ENCODE measurements around the gene FAM131A.

The FAM131A gene

GRCh38 chr3:184345317-184346144, 8.1 kb downstream of the FAM131A start (continued):
- no peak for TF ChIP-seq ZNF274 (IDR thresholded peaks at IDR 0.05; ENCODE audit: low read length)
- TF ChIP-seq ZNF274 (tag by site-specific recombination; IDR thresholded peaks at IDR 0.05; ENCODE audit: borderline replicate concordance): no peak
- no peak for TF ChIP-seq SCRT1 (tag by site-specific recombination; IDR thresholded peaks at IDR 0.05; ENCODE audit: borderline replicate concordance)
- TF ChIP-seq ZNF645 (tag by site-specific recombination; IDR thresholded peaks at IDR 0.05): no peak
- TF ChIP-seq ZNF610 (tag by site-specific recombination; IDR thresholded peaks at IDR 0.05; ENCODE audit: borderline replicate concordance): no peak
- TF ChIP-seq ZNF211 (tag by site-specific recombination; IDR thresholded peaks at IDR 0.05; ENCODE audit: low read depth): no peak
- TF ChIP-seq OVOL3 (tag by site-specific recombination; IDR thresholded peaks at IDR 0.05): no peak
- no peak for TF ChIP-seq ZNF302 (tag by site-specific recombination; IDR thresholded peaks at IDR 0.05; ENCODE audit: low read depth)
- no peak for TF ChIP-seq ZNF169 (tag by site-specific recombination; IDR thresholded peaks at IDR 0.05)
- TF ChIP-seq, protein P1, sequence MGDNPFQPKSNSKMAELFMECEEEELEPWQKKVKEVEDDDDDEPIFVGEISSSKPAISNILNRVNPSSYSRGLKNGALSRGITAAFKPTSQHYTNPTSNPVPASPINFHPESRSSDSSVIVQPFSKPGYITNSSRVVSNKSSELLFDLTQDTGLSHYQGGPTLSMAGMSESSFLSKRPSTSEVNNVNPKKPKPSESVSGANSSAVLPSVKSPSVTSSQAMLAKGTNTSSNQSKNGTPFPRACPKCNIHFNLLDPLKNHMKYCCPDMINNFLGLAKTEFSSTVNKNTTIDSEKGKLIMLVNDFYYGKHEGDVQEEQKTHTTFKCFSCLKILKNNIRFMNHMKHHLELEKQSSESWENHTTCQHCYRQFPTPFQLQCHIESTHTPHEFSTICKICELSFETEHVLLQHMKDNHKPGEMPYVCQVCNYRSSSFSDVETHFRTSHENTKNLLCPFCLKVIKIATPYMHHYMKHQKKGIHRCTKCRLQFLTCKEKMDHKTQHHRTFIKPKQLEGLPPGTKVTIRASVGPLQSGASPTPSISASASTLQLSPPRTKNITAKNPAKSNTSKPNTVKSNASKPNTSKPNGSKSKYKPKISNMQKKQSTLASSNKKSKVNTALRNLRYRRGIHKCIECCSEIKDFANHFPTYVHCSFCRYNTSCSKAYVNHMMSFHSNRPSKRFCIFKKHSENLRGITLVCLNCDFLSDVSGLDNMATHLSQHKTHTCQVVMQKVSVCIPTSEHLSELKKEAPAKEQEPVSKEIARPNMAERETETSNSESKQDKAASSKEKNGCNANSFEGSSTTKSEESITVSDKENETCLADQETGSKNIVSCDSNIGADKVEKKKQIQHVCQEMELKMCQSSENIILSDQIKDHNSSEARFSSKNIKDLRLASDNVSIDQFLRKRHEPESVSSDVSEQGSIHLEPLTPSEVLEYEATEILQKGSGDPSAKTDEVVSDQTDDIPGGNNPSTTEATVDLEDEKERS (tag by site-specific recombination; IDR thresholded peaks at IDR 0.05): no peak
- TF ChIP-seq ZBTB7A (tag by site-specific recombination; IDR thresholded peaks at IDR 0.05; ENCODE audit: low read depth): no peak
- TF ChIP-seq ZNF521 (tag by site-specific recombination; IDR thresholded peaks at IDR 0.05): no peak
- TF ChIP-seq ZSCAN16 (tag by site-specific recombination; IDR thresholded peaks at IDR 0.05): no peak
- no peak for TF ChIP-seq MZF1 (tag by site-specific recombination; IDR thresholded peaks at IDR 0.05; ENCODE audit: borderline replicate concordance)
- TF ChIP-seq, protein P2, sequence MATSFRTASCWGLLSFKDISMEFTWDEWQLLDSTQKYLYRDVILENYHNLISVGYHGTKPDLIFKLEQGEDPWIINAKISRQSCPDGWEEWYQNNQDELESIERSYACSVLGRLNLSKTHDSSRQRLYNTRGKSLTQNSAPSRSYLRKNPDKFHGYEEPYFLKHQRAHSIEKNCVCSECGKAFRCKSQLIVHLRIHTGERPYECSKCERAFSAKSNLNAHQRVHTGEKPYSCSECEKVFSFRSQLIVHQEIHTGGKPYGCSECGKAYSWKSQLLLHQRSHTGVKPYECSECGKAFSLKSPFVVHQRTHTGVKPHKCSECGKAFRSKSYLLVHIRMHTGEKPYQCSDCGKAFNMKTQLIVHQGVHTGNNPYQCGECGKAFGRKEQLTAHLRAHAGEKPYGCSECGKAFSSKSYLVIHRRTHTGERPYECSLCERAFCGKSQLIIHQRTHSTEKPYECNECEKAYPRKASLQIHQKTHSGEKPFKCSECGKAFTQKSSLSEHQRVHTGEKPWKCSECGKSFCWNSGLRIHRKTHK (tag by site-specific recombination; IDR thresholded peaks at IDR 0.05): no peak
- no peak for TF ChIP-seq ZNF24 (tag by site-specific recombination; IDR thresholded peaks at IDR 0.05)
- TF ChIP-seq ZNF837 (tag by site-specific recombination; IDR thresholded peaks at IDR 0.05): no peak
- no peak for TF ChIP-seq ZFP41 (tag by site-specific recombination; IDR thresholded peaks at IDR 0.05; ENCODE audit: borderline replicate concordance)
- TF ChIP-seq HIC1 (tag by site-specific recombination; IDR thresholded peaks at IDR 0.05): no peak
- no peak for TF ChIP-seq ZNF707 (tag by site-specific recombination; IDR thresholded peaks at IDR 0.05)
- TF ChIP-seq ZNF394 (tag by site-specific recombination; IDR thresholded peaks at IDR 0.05; ENCODE audit: borderline replicate concordance): no peak
- TF ChIP-seq, protein P3, sequence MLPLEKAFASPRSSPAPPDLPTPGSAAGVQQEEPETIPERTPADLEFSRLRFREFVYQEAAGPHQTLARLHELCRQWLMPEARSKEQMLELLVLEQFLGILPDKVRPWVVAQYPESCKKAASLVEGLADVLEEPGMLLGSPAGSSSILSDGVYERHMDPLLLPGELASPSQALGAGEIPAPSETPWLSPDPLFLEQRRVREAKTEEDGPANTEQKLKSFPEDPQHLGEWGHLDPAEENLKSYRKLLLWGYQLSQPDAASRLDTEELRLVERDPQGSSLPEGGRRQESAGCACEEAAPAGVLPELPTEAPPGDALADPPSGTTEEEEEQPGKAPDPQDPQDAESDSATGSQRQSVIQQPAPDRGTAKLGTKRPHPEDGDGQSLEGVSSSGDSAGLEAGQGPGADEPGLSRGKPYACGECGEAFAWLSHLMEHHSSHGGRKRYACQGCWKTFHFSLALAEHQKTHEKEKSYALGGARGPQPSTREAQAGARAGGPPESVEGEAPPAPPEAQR (tag by site-specific recombination; IDR thresholded peaks at IDR 0.05): no peak
- peak; percentile 37; the same call in 1 of the 2 replicates for TF ChIP-seq GLIS2 (tag by site-specific recombination; IDR thresholded peaks at IDR 0.05)
- no peak for TF ChIP-seq OSR2 (tag by site-specific recombination; IDR thresholded peaks at IDR 0.05)
- no peak for TF ChIP-seq ZNF16 (tag by site-specific recombination; IDR thresholded peaks at IDR 0.05; ENCODE audit: low read depth)
